Sigmoid colon (tissue), 7 donors: ENCODE measurements around the gene EPB41L4B. TPM values are rescaled to one million over a fixed set of nuclear protein-coding genes. Genes with fewer than 3 reads are reported as not detected.

Experiments
- DNase-seq: peaks from one replicate; pipeline ENCODE4 v3.0.0-alpha.2; 2019
- H3K27ac ChIP-seq, 4 donors: fragments of 200-600 bp; sonication (generic); one replicate each; pipeline ENCODE4 v1.5.1; 2016 to 2019; ENCODE audit warnings: mild to moderate bottlenecking in 1 of 4
- H3K27me3 ChIP-seq, 3 donors: fragments of 200-600 bp; sonication (generic); one replicate each; pipeline ENCODE4 v1.5.1; 2019; ENCODE audit warnings: mild to moderate bottlenecking in 1 of 3
- H3K36me3 ChIP-seq, 4 donors: fragments of 200-600 bp; sonication (generic); one replicate each; pipeline ENCODE4 v1.5.1; 2016 to 2019
- H3K4me1 ChIP-seq, 4 donors: fragments of 200-600 bp; sonication (generic); one replicate each; pipeline ENCODE4 v1.5.1; 2017 to 2019
- H3K4me3 ChIP-seq, 4 donors: fragments of 200-600 bp; sonication (generic); one replicate each; pipeline ENCODE4 v1.5.1; 2017 to 2019; ENCODE audit warnings: mild to moderate bottlenecking in 2 of 4, moderate library complexity in 1 of 4
- H3K9me3 ChIP-seq, 4 donors: fragments of 200-600 bp in 3 of 4; sonication (generic) in 3 of 4; one replicate each; pipeline versions ENCODE4 v1.5.1 to v1.6.1; 2013 to 2019
- EP300 ChIP-seq, 4 donors: sonication (generic); formaldehyde crosslinking; IDR thresholded peaks; one replicate each; pipeline ENCODE4 v1.6.1; 2017; ENCODE audit warnings: antibody characterized with exemption in 4 of 4
- POLR2A ChIP-seq, 2 donors: fragments of 450-650 bp; IDR thresholded peaks; one replicate each; pipeline ENCODE4 v1.6.1; 2016; ENCODE audit warnings: antibody characterized with exemption in 2 of 2, mild to moderate bottlenecking in 2 of 2, moderate library complexity in 2 of 2
- POLR2AphosphoS5 ChIP-seq, 4 donors: sonication (generic); formaldehyde crosslinking; IDR thresholded peaks; one replicate each; pipeline ENCODE4 v1.6.1; 2017; ENCODE audit warnings: antibody characterized with exemption in 4 of 4
- WGBS, 2 donors: extraction: QIAGEN DNeasy Blood & Tissue Kit; methylation state at CpG; one replicate each; pipeline ENCODE4 v1.1.7; 2013; 5-methylcytosine and 5-hydroxymethylcytosine counted together
- intact Hi-C: fragments of 100-400 bp; cut with DNase I; formaldehyde crosslinking; loops from one replicate; pipeline ENCODE4 v1.15.1; 2023
- polyA plus RNA-seq, 3 donors: library from polyadenylated mRNA; stranded (reverse); fragments of 200-250 nt; gene quantifications; one replicate each; pipeline ENCODE4 v1.2.3, GENCODE V29; 2013
- total RNA-seq, 4 donors: library from RNA; depleted of rRNA; stranded (reverse); fragments of >200 nt; gene quantifications; one replicate each; pipeline ENCODE4 v1.1.0, GENCODE V29; 2016
- TF ChIP-seq, protein P1 (sequence below), 4 experiments: fragments of 450-650 bp in 3 of 4; fragments of 200-600 bp in 1 of 4; IDR thresholded peaks; one replicate each; pipeline ENCODE4 v1.5.1; 2016 to 2019; ENCODE audit warnings: antibody characterized with exemption in 4 of 4, mild to moderate bottlenecking in 3 of 4, moderate library complexity in 2 of 4
- donor health status: healthy with polysubstance abuse.
- donor health status: Bipolar disorder and iron deficiency.
- donor health status: healthy.

EPB41L4B gene
- total and polyA plus RNA-seq, 7 donors: 0.49 to 160 (median 2.5) TPM

DNA sequence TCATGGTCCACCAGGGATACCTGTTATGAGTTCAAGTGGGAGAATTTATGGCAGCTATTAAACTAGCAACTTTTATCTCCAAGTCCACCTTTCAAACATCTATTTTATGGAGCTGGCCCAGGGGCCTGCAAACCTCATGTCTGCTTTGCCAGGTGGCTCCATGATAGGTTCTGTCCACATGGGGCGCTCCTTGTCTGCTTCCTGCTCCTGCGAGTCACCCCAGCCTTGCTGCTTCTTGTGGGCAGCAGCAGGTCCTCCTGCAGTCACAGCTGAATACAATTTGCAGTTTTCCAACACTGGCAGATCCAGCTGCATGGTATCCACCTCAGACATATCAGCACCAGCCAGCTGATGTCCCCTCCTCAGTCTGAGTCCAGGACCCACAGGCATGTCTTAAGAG is 114.2 kb downstream of the EPB41L4B start:
- no peak overlapping the region for H3K4me3 ChIP-seq
- no peaks in the 10 kb centered on the region for H3K9me3 ChIP-seq
- DNase-seq: no peak
- 80 to 81% methylated on average over 2 of the region's 2 CpGs for WGBS, 2 donors
- TF ChIP-seq POLR2AphosphoS5 (IDR thresholded peaks at IDR 0.05): no peak
- no peak for TF ChIP-seq POLR2A (IDR thresholded peaks at IDR 0.05)
- TF ChIP-seq, protein P1, sequence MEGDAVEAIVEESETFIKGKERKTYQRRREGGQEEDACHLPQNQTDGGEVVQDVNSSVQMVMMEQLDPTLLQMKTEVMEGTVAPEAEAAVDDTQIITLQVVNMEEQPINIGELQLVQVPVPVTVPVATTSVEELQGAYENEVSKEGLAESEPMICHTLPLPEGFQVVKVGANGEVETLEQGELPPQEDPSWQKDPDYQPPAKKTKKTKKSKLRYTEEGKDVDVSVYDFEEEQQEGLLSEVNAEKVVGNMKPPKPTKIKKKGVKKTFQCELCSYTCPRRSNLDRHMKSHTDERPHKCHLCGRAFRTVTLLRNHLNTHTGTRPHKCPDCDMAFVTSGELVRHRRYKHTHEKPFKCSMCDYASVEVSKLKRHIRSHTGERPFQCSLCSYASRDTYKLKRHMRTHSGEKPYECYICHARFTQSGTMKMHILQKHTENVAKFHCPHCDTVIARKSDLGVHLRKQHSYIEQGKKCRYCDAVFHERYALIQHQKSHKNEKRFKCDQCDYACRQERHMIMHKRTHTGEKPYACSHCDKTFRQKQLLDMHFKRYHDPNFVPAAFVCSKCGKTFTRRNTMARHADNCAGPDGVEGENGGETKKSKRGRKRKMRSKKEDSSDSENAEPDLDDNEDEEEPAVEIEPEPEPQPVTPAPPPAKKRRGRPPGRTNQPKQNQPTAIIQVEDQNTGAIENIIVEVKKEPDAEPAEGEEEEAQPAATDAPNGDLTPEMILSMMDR (IDR thresholded peaks at IDR 0.05): no peak
- TF ChIP-seq EP300 (IDR thresholded peaks at IDR 0.05): no peak
- H3K27me3 ChIP-seq: no peaks in the 10 kb centered on the region
- H3K36me3 ChIP-seq: no peaks in the 10 kb centered on the region
- intact Hi-C loops: no loop called here
- no peak overlapping the region for H3K27ac ChIP-seq
- H3K4me1 ChIP-seq: no peaks in the 10 kb centered on the region

DNA sequence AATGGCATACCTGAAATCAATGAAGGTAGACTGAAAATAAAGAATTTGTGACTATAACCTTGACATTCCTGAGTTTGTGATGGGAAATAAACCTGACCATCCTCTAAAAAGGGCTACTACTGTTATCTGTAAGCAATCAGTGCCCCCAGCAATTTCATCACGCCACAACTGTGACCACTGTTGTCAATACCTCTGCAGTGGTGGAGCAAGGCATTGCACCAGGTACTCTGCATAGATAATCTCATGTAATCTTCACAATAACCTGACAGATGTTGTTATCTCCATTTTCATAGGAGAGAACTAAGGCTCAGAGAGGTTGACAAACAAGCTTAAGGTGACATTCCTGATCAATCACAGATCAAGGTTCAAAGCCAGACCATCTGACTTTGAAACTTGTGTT is 115.3 kb downstream of the EPB41L4B start:
- Histone ChIP-seq H3K4me3 (no peak overlapping the region), H3K9me3 (no peaks in the 10 kb centered on the region), H3K36me3 (no peaks in the 10 kb centered on the region), H3K27ac (no peak overlapping the region), H3K27me3 (no peaks in the 10 kb centered on the region), H3K4me1 (no peaks in the 10 kb centered on the region)
- intact Hi-C loops: no loop called here
- no peak for DNase-seq
- TF ChIP-seq, protein P1 (IDR thresholded peaks at IDR 0.05): no peak
- no peak for TF ChIP-seq POLR2A (IDR thresholded peaks at IDR 0.05)
- TF ChIP-seq EP300 (IDR thresholded peaks at IDR 0.05): no peak
- TF ChIP-seq POLR2AphosphoS5 (IDR thresholded peaks at IDR 0.05): no peak
- WGBS, 2 donors: 77 to 79% methylated on average over 1 of the region's 1 CpG

DNA sequence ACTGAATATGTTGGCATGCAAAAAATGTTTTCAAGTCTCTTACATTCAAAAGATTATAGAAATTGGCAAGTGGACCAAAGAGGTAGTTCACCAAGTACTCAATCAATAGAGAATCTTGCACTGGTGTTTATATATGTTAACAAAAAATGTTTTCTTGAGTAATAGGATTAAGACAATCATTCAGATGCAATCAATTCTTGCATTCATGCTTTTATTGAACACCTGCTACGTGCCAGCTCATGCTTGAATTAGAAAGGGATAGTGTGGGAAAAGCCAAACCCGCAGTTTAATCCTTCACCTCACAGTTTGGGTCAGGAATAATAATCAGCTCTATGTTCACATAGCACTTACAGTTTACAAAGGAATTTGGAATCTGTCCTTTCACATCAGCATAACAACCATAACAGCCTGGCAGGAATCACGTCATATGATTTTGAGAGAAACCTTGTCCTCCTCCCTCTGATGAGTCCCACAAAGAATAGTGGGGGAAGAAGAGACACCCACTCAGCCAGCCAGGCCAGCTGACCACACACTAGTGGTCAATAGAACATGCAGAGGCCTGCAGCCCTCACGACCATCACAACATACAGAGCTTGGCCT is 117.0 kb downstream of the EPB41L4B start:
- no peaks in the 10 kb centered on the region for H3K9me3 ChIP-seq
- WGBS, 2 donors: 83 to 85% methylated on average over 4 of the region's 4 CpGs
- H3K27me3 ChIP-seq: no peaks in the 10 kb centered on the region
- TF ChIP-seq, protein P1 (IDR thresholded peaks at IDR 0.05): no peak
- TF ChIP-seq POLR2A (IDR thresholded peaks at IDR 0.05) (no peak), POLR2AphosphoS5 (IDR thresholded peaks at IDR 0.05) (no peak), EP300 (IDR thresholded peaks at IDR 0.05) (no peak)
- no peaks in the 10 kb centered on the region for H3K4me1 ChIP-seq
- intact Hi-C loops: no loop called here
- DNase-seq: no peak
- H3K4me3 ChIP-seq: no peak overlapping the region
- no peak overlapping the region for H3K27ac ChIP-seq
- H3K36me3 ChIP-seq: no peaks in the 10 kb centered on the region

DNA sequence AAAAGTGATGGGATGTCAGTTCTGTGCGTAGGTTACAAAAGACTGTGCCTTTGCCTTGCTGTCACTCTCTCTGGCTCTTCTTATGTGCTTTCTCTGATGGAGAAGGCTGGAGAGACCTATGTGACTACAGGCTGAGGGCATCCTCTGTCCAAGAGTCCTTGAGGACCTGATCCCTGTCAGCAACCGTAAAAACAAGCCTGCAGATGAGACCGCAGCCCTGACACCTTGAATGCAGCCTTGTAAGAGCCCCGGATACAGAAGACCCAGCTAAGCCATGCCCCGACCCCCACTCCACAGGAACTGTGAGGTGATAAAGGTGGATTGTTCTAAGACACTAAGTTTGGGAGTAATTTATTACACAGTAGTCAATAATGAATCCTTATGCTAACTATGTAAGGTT is 121.2 kb downstream of the EPB41L4B start:
- no peak overlapping the region for H3K27ac ChIP-seq
- no peaks in the 10 kb centered on the region for H3K36me3 ChIP-seq
- 83 to 89% methylated on average over 5 of the region's 5 CpGs for WGBS, 2 donors
- no peak overlapping the region for H3K4me3 ChIP-seq
- no peaks in the 10 kb centered on the region for H3K4me1 ChIP-seq
- H3K27me3 ChIP-seq: no peaks in the 10 kb centered on the region
- TF ChIP-seq, protein P1 (IDR thresholded peaks at IDR 0.05): no peak
- TF ChIP-seq POLR2A (IDR thresholded peaks at IDR 0.05): no peak
- TF ChIP-seq EP300 (IDR thresholded peaks at IDR 0.05): no peak
- no peak for TF ChIP-seq POLR2AphosphoS5 (IDR thresholded peaks at IDR 0.05)
- no peak for DNase-seq
- H3K9me3 ChIP-seq: no peaks in the 10 kb centered on the region
- intact Hi-C loops: no loop called here
